Suprapubic skin (tissue), 4 donors: ENCODE measurements around the gene DUOX1. TPM values are rescaled to one million over a fixed set of nuclear protein-coding genes. Genes with fewer than 3 reads are reported as not detected.

Source experiments
- DNase-seq, 2 donors: peaks; one replicate each; pipeline ENCODE4 v3.0.0-alpha.2; 2019; ENCODE audit warnings: low spot score in 2 of 2
- H3K27ac ChIP-seq: fragments of 200-600 bp; sonication (generic); one replicate; pipeline ENCODE4 v1.5.1; 2019
- H3K27me3 ChIP-seq: fragments of 200-600 bp; sonication (generic); one replicate; pipeline ENCODE4 v1.5.1; 2019
- H3K36me3 ChIP-seq: fragments of 200-600 bp; sonication (generic); one replicate; pipeline ENCODE4 v1.5.1; 2019
- H3K4me1 ChIP-seq: fragments of 200-600 bp; sonication (generic); one replicate; pipeline ENCODE4 v1.5.1; 2019
- H3K4me3 ChIP-seq: fragments of 200-600 bp; sonication (generic); one replicate; pipeline ENCODE4 v1.5.1; 2019; ENCODE audit warnings: mild to moderate bottlenecking
- H3K9me3 ChIP-seq: fragments of 200-600 bp; sonication (generic); one replicate; pipeline ENCODE4 v1.5.1; 2019
- EP300 ChIP-seq: sonication (generic); formaldehyde crosslinking; IDR thresholded peaks from one replicate; pipeline ENCODE4 v1.6.1; 2017; ENCODE audit warnings: antibody characterized with exemption
- POLR2A ChIP-seq, 2 donors: fragments of 450-650 bp; IDR thresholded peaks; one replicate each; pipeline ENCODE4 v1.6.1; 2017; ENCODE audit warnings: antibody characterized with exemption in 2 of 2, mild to moderate bottlenecking in 2 of 2, moderate library complexity in 2 of 2
- POLR2AphosphoS5 ChIP-seq, 3 donors: sonication (generic); formaldehyde crosslinking; IDR thresholded peaks; one replicate each; pipeline ENCODE4 v1.6.1; 2017; ENCODE audit warnings: antibody characterized with exemption in 3 of 3
- WGBS: methylation state at CpG from one replicate; pipeline ENCODE4 v1.1.5; 2018; 5-methylcytosine and 5-hydroxymethylcytosine counted together
- total RNA-seq, 4 donors: library from RNA; depleted of rRNA; stranded (reverse); fragments of >200 nt; gene quantifications; one replicate each; pipeline ENCODE4 v1.1.0, GENCODE V29; 2016
- TF ChIP-seq, protein P1 (sequence below), 2 donors: fragments of 200-600 bp in 1 of 2; fragments of 450-650 bp in 1 of 2; sonication (generic) in 1 of 2; IDR thresholded peaks; one replicate each; pipeline ENCODE4 v1.5.1; 2016 to 2019; ENCODE audit warnings: antibody characterized with exemption in 2 of 2, mild to moderate bottlenecking in 1 of 2, moderate library complexity in 1 of 2

DUOX1 gene
- total RNA-seq, 4 donors from 2014 or later = 87.2 to 246 (median 165) TPM

DNA sequence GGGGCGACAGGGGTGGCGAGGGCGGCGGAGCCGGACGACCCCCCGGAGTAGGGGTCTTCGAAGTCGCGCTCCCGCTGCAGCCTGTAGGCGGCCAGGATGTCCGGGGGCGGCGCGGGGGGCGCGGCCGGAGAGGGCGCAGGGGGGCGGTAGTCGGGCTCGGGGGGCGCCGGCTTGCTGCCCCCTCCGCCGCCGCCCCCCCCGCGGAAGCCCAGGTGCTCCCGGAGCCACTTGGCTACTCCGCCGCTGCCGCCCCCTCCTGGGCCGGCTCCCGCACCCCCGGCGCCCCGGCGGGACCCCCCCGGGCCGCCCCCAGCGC, 57.7 kb downstream of the DUOX1 start:
- Histone ChIP-seq H3K27ac (peak overlapping the region; percentile 79), H3K4me3 (peak overlapping the region; percentile 75), H3K36me3 (no peaks in the 10 kb centered on the region), H3K27me3 (no peaks in the 10 kb centered on the region), H3K4me1 (peaks cover 45% of the 10 kb centered on the region), H3K9me3 (no peaks in the 10 kb centered on the region)
- TF ChIP-seq POLR2AphosphoS5 (IDR thresholded peaks at IDR 0.05) (no peak), EP300 (no peak), POLR2A (IDR thresholded peaks at IDR 0.05) (no peak)
- TF ChIP-seq, protein P1, sequence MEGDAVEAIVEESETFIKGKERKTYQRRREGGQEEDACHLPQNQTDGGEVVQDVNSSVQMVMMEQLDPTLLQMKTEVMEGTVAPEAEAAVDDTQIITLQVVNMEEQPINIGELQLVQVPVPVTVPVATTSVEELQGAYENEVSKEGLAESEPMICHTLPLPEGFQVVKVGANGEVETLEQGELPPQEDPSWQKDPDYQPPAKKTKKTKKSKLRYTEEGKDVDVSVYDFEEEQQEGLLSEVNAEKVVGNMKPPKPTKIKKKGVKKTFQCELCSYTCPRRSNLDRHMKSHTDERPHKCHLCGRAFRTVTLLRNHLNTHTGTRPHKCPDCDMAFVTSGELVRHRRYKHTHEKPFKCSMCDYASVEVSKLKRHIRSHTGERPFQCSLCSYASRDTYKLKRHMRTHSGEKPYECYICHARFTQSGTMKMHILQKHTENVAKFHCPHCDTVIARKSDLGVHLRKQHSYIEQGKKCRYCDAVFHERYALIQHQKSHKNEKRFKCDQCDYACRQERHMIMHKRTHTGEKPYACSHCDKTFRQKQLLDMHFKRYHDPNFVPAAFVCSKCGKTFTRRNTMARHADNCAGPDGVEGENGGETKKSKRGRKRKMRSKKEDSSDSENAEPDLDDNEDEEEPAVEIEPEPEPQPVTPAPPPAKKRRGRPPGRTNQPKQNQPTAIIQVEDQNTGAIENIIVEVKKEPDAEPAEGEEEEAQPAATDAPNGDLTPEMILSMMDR (IDR thresholded peaks at IDR 0.05) = no peak
- no CpG with 5 or more reads among the region's 43 CpGs for WGBS
- DNase-seq = no peak

DNA sequence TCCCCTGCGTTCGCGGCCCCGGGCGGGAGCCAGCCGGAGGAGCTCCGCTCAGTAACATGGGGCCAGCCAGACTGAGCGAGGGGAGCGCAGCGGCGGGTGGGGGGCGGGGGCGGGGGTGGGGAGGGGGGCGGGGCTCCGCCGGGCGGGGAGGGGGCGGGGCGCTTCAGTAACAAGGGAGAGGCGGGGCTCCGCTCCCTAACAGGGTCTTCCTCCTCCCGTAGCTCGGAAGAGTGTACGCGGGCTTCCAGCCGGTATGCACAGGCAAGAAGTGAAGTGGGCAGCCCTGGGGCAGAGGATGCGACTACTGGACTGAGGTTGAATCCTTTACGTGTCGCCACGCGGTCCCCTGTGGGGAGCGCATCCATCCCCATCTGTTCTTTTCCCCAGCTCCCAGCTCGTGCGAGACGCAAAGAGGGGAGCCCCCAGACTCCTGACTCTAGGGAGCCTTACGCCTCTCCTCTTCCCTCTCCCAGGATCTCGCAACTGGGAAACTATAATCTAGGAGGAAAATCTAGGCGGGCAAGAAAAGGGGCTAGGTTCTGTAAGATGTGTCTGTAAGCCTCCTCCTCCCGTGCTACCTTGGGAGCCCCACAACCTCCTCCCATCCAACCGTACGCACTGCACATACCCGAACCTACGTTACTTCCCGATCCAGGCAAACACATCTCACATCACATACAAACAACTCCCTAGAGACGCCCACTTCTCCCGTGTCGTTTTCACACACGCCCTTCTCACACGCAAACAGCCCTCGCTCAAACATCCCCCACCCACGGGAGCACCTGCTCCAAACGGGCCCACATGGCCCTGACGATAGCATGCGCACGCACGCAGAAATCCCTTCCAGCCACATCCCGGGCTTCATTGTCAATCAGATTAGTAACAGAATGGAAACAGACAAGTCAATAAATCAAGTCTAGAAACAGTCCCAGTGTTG, 58.4 kb downstream of the DUOX1 start, which contains the start of gene SHF:
Gene SHF (minus strand): TSS at position 73 of the 937 bp plus-strand sequence. CDS start 15 bp downstream, at position 58.
- peak in 1 of 2 donors; percentile 82 for DNase-seq
- 2% methylated on average over 30 of the region's 57 CpGs for WGBS
- peak within 1 kb of the TSS; percentile 79 for H3K27ac ChIP-seq
- H3K9me3 ChIP-seq = no peaks in the 10 kb centered on the region
- no peaks in the 10 kb centered on the region for H3K36me3 ChIP-seq
- H3K27me3 ChIP-seq = no peaks in the 10 kb centered on the region
- H3K4me3 ChIP-seq = peak within 1 kb of the TSS; percentile 75
- H3K4me1 ChIP-seq = peaks cover 45% of the 10 kb centered on the region
- TF ChIP-seq, protein P1 (IDR thresholded peaks at IDR 0.05) = no peak
- no peak for TF ChIP-seq POLR2AphosphoS5 (IDR thresholded peaks at IDR 0.05)
- TF ChIP-seq POLR2A (IDR thresholded peaks at IDR 0.05) = no peak
- TF ChIP-seq EP300 = no peak

DNA sequence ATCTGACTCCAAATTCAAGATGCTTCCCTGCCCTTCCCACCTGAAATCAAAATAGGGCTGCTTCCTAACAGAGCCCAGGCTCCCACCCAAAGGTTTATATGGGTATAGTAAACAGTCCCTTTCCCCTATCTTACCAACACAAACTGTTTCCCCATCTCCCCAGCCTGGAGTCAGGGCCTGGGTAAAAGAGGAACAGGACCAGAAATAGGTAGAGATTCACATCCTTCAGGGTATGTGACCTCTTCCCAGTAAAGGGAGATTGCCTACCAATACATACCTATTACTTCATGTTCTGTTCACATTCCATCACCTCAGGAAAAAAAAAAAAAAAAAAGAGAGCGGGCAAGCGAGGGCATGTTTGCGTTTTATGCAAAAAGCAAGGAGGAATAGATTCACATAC, 67.7 kb downstream of the DUOX1 start:
- Histone ChIP-seq H3K4me3 (peak overlapping the region; percentile 77), H3K36me3 (no peaks in the 10 kb centered on the region), H3K4me1 (peaks cover 8% of the 10 kb centered on the region), H3K9me3 (no peaks in the 10 kb centered on the region), H3K27ac (no peak overlapping the region), H3K27me3 (no peaks in the 10 kb centered on the region)
- no peak for DNase-seq
- no peak for TF ChIP-seq POLR2AphosphoS5 (IDR thresholded peaks at IDR 0.05)
- TF ChIP-seq, protein P1 (IDR thresholded peaks at IDR 0.05) = no peak
- 52% methylated on average over 3 of the region's 3 CpGs for WGBS

DNA sequence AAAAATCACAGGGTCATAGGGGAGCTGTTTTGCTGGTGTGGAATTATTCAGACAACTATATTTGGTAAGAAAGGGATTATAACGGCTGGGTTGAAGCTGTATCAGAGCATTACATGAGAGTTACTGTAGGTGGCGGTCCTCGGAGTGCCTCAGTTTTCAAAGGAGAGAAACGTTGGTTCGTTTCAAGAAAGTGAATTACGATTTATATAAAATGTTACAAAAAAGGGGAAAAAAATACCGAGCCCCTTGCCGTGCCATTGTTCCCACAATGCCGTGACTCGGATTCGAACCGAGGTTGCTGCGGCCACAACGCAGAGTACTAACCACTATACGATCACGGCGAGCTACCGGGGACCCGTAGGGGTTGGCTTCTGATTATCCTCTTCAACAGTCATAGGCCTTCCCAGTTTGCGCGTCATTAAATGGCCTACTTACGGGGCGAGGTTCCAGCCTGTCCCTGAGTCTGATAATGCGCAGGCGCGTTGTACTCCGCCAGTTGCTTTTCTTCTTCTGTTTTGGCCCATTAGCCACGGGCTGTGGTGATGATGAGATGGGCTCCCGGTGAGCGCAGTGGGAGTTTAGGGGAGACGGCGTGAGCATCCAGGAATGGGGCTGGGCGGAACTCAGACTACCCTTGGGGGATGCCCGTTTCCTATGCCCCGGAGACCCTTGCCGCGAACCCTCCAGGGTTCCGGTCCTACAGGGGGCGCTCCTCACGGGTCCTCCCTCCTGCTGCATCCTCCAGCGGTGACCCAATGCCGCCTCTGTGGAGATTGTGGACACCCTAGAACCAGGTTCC, 68.7 kb downstream of the DUOX1 start:
- Histone ChIP-seq H3K36me3 (no peaks in the 10 kb centered on the region), H3K27ac (peak overlapping the region; percentile 94), H3K27me3 (no peaks in the 10 kb centered on the region), H3K4me1 (peaks cover 8% of the 10 kb centered on the region), H3K9me3 (no peaks in the 10 kb centered on the region), H3K4me3 (peak overlapping the region; percentile 77)
- TF ChIP-seq POLR2A (IDR thresholded peaks at IDR 0.05) (peak; percentile 80 to 87), POLR2AphosphoS5 (IDR thresholded peaks at IDR 0.05) (peak; percentile 13 to 98 (median 93)), EP300 (no peak)
- TF ChIP-seq, protein P1 (IDR thresholded peaks at IDR 0.05) = peak; percentile 57 to 68
- 0% methylated on average over 34 of the region's 42 CpGs for WGBS
- peak; percentile 97 to 98 for DNase-seq
